Activated T-helper 2 cell treated with anti-CD3 and anti-CD28 coated beads, Interferon-gamma antibody, Interleukin-2, Interleukin-4, amounts not matched to agents 10 μg/mL and 5 μg/mL and 100 μg/mL, durations not matched to agents 14 hours and 24 hours and 36 hours (primary cell): ENCODE data around the gene PRAMEF27. TPM values are rescaled to one million over a fixed set of nuclear protein-coding genes. Genes with fewer than 3 reads are reported as not detected.
"Not testable (repeated sequence)": the region's sequence is repeated elsewhere in the genome, so short reads cannot be mapped to it uniquely, and the experiment has no call there.

ENCODE experiments used
- DNase-seq: peaks from one replicate; pipeline ENCODE4 v3.0.0; 2021; ENCODE audit warnings: low spot score
- H3K27ac Mint-ChIP-seq: one replicate; pipeline ENCODE4 v1.8.0; 2021; ENCODE audit warnings: mixed read lengths
- H3K27me3 Mint-ChIP-seq: one replicate; pipeline ENCODE4 v1.8.0; 2021; ENCODE audit warnings: low read depth, mixed read lengths
- H3K36me3 Mint-ChIP-seq: one replicate; pipeline ENCODE4 v1.8.0; 2021; ENCODE audit warnings: low read depth, mixed read lengths
- H3K4me1 Mint-ChIP-seq: one replicate; pipeline ENCODE4 v1.8.0; 2021; ENCODE audit warnings: low read depth, mixed read lengths
- H3K4me3 Mint-ChIP-seq: one replicate; pipeline ENCODE4 v1.8.0; 2021; ENCODE audit warnings: low read depth, mild to moderate bottlenecking, moderate library complexity, mixed read lengths
- H3K9me3 Mint-ChIP-seq: one replicate; pipeline ENCODE4 v1.8.0; 2021; ENCODE audit warnings: mixed read lengths
- intact Hi-C: fragments of 100-400 bp; cut with micrococcal nuclease; formaldehyde crosslinking; loops from one replicate; pipeline ENCODE4 v1.15.1; 2023
- total RNA-seq: library from RNA; stranded (reverse); gene quantifications from 2 replicates; pipeline ENCODE4 v1.2.3, GENCODE V29; 2022

The PRAMEF27 gene
- not detected in 2 replicates for total RNA-seq

GRCh38 chr1:13056475-13056874 is at the start of gene PRAMEF27:
Gene PRAMEF27 (minus strand): TSS chr1:13056575. CDS start chr1:13053659, 2,916 bp downstream.
- H3K27ac Mint-ChIP-seq, H3K4me3 Mint-ChIP-seq, H3K4me1 Mint-ChIP-seq, DNase-seq, H3K36me3 Mint-ChIP-seq, H3K27me3 Mint-ChIP-seq, H3K9me3 Mint-ChIP-seq, intact Hi-C loops: not testable (repeated sequence)

- DNase-seq, H3K36me3 Mint-ChIP-seq, H3K9me3 Mint-ChIP-seq, H3K4me3 Mint-ChIP-seq, H3K4me1 Mint-ChIP-seq, H3K27ac Mint-ChIP-seq, H3K27me3 Mint-ChIP-seq, intact Hi-C loops: not testable (repeated sequence)
Measured at GRCh38 chr1:13070474-13070873, 14.1 kb upstream of the PRAMEF27 start, which contains the start of gene PRAMEF25. Gene PRAMEF25 (plus strand): TSS chr1:13070774. CDS start chr1:13073694, 2,920 bp downstream.

GRCh38 chr1:13019846-13020245 is 36.5 kb downstream of the PRAMEF27 start:
- DNase-seq, H3K27ac Mint-ChIP-seq, H3K27me3 Mint-ChIP-seq, H3K36me3 Mint-ChIP-seq, H3K4me1 Mint-ChIP-seq, intact Hi-C loops, H3K9me3 Mint-ChIP-seq, H3K4me3 Mint-ChIP-seq: not testable (repeated sequence)

DNA sequence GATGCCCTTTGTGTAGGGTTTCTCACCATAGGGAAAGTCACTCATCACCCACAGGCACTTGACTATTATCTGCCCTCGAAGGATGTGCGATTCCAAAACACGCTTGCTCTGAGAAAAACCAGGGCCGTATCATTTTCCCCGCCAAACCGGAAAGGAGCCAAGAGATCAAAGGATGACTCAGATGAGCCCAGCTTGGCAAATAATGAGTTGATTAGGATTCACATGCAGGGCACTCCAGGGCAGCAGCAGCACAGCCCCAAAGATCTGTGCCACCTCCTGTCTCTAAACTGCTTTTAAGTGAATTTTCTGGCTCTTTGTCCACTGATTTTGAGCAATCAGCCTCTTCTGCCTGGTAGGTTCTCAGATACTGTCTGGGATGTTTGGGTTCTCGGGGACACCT is 44.4 kb downstream of the PRAMEF27 start:
- DNase-seq, intact Hi-C loops, H3K36me3 Mint-ChIP-seq, H3K4me1 Mint-ChIP-seq, H3K27ac Mint-ChIP-seq, H3K27me3 Mint-ChIP-seq, H3K4me3 Mint-ChIP-seq, H3K9me3 Mint-ChIP-seq: not testable (repeated sequence)

DNA sequence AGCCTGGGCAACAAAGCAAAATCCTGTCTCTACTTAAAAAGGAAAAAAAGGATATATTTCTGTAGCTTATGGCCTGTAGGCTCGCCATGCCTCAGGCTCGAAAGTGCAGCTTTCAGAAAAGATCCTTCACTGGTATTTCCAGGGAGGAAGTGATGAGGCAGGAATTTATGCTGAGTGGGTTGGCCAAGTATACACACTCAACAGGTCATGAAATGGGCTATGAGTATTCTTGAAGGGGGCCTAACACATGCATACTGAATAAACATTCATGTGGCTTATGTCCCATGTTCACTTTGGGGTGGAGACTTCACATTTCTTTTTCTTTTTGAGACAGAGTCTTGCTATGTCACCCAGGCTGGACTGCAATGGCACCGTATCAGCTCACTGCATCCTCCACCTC is 47.0 kb downstream of the PRAMEF27 start:
- H3K27me3 Mint-ChIP-seq, H3K4me1 Mint-ChIP-seq, DNase-seq, H3K4me3 Mint-ChIP-seq, H3K9me3 Mint-ChIP-seq, H3K27ac Mint-ChIP-seq, H3K36me3 Mint-ChIP-seq, intact Hi-C loops: not testable (repeated sequence)

- intact Hi-C loops, H3K27me3 Mint-ChIP-seq, H3K27ac Mint-ChIP-seq, H3K4me1 Mint-ChIP-seq, H3K9me3 Mint-ChIP-seq, H3K4me3 Mint-ChIP-seq, H3K36me3 Mint-ChIP-seq, DNase-seq: not testable (repeated sequence)
Measured at GRCh38 chr1:13005732-13006131, 50.6 kb downstream of the PRAMEF27 start.

Other genes starting within 250 kb of the PRAMEF27 start
- not detected in 2 replicates for gene PRAMEF11, start 225.2 kb downstream of the PRAMEF27 start, total RNA-seq
- gene HNRNPCL1, start 207.9 kb downstream of the PRAMEF27 start, total RNA-seq, result not detected in 2 replicates
- gene PRAMEF2, start 199.5 kb downstream of the PRAMEF27 start, total RNA-seq, result not detected in 2 replicates
- not detected in 2 replicates for gene PRAMEF4, start 170.4 kb downstream of the PRAMEF27 start, total RNA-seq
- gene PRAMEF10, start 158.3 kb downstream of the PRAMEF27 start, total RNA-seq, result not detected in 2 replicates
- gene PRAMEF7, start 140.0 kb downstream of the PRAMEF27 start, total RNA-seq, result not detected in 2 replicates
- gene PRAMEF6, start 109.0 kb downstream of the PRAMEF27 start, total RNA-seq, result not detected in 2 replicates
- gene HNRNPCL3, start 4.2 kb upstream of the PRAMEF27 start, total RNA-seq, result not detected in 2 replicates
- not detected in 2 replicates for gene PRAMEF25, start 14.2 kb upstream of the PRAMEF27 start, total RNA-seq
- not detected in 2 replicates for gene HNRNPCL2, start 60.3 kb upstream of the PRAMEF27 start, total RNA-seq
- not detected in 2 replicates for gene PRAMEF26, start 99.4 kb upstream of the PRAMEF27 start, total RNA-seq
- gene HNRNPCL4, start 109.1 kb upstream of the PRAMEF27 start, total RNA-seq, result not detected in 2 replicates
- not detected in 2 replicates for gene PRAMEF9, start 115.3 kb upstream of the PRAMEF27 start, total RNA-seq
- gene PRAMEF13, start 144.8 kb upstream of the PRAMEF27 start, total RNA-seq, result not detected in 2 replicates
- gene PRAMEF18, start 169.6 kb upstream of the PRAMEF27 start, total RNA-seq, result not detected in 2 replicates
- gene PRAMEF5, start 197.6 kb upstream of the PRAMEF27 start, total RNA-seq, result not detected in 2 replicates
- not detected in 2 replicates for gene PRAMEF8, start 228.6 kb upstream of the PRAMEF27 start, total RNA-seq
- not detected in 2 replicates for gene PRAMEF33, start 247.0 kb upstream of the PRAMEF27 start, total RNA-seq